Umbilical cord (tissue), 2 donors: ENCODE measurements around the gene CCDC136. TPM values are rescaled to one million over a fixed set of nuclear protein-coding genes. Genes with fewer than 3 reads are reported as not detected.

ENCODE experiments used
- DNase-seq: peaks from one replicate; pipeline ENCODE4 v3.0.0-alpha.2; 2015; ENCODE audit warnings: low spot score
- total RNA-seq: library from RNA; depleted of rRNA; stranded (reverse); fragments of >200 nt; gene quantifications from one replicate; pipeline ENCODE4 v1.2.3, GENCODE V29; 2014; ENCODE audit warnings: low replicate concordance; ENCODE audit not compliant: insufficient read depth

CCDC136 gene
- total RNA-seq, 1 donor from 2014 or later = 6.0 TPM

DNA sequence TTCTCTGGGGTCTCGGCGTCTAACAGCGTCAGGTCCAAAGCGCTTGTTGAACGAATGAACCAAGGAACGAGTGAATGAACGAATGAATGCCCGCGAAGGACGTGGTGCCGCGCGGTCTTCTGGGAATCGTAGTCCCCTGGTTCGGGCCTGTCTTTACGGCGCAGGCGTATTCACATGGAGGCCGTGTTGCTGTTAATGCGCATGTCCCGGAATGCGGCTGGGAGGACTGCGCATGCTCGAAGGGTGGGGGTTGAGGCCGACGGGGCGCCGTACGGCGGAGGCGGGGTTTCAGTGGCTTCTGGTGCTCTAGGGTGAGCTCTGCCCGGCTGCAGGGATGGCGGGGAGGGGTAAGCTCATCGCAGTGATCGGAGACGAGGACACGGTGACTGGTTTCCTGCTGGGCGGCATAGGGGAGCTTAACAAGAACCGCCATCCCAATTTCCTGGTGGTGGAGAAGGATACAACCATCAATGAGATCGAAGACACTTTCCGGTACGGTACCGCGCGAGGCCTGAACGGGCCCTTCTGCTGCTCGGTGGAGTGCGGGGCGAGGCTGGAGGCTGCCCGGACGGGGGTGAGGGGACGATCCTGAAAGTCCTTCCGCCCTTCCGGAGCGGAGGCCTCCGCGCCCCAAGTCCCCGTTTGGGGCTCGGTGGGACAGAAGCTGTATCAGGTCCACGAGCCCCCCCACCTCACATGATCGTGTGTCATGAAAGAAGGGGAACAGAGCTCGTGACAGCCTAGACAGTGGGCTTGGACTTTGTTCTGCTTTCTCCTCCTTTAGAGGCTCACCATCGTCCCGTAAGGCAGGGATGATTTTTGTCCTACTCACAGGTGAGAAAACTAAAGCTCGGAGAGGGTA lies 71.0 kb downstream of the CCDC136 start, which contains the start of gene ATP6V1F:
Gene ATP6V1F, plus strand, starts transcription at position 286 of the 862 bp plus-strand sequence. Its CDS starts 49 bp downstream, at position 335.
- peak; percentile 99 for DNase-seq

GRCh38 chr7:128863433-128863989 lies 71.7 kb downstream of the CCDC136 start:
- DNase-seq = peak; percentile 49

DNA sequence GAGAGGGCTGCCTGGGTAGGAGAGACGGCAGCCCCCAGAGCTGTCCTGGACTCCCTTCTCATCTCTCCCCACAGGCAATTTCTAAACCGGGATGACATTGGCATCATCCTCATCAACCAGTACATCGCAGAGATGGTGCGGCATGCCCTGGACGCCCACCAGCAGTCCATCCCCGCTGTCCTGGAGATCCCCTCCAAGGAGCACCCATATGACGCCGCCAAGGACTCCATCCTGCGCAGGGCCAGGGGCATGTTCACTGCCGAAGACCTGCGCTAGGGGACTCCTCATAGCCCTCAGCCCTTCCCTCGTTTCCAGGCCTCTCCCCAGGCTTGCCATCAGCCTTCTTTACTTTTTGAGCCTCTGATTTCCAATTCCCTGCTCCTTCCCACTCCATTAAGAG lies 73.5 kb downstream of the CCDC136 start:
- DNase-seq = no peak

DNA sequence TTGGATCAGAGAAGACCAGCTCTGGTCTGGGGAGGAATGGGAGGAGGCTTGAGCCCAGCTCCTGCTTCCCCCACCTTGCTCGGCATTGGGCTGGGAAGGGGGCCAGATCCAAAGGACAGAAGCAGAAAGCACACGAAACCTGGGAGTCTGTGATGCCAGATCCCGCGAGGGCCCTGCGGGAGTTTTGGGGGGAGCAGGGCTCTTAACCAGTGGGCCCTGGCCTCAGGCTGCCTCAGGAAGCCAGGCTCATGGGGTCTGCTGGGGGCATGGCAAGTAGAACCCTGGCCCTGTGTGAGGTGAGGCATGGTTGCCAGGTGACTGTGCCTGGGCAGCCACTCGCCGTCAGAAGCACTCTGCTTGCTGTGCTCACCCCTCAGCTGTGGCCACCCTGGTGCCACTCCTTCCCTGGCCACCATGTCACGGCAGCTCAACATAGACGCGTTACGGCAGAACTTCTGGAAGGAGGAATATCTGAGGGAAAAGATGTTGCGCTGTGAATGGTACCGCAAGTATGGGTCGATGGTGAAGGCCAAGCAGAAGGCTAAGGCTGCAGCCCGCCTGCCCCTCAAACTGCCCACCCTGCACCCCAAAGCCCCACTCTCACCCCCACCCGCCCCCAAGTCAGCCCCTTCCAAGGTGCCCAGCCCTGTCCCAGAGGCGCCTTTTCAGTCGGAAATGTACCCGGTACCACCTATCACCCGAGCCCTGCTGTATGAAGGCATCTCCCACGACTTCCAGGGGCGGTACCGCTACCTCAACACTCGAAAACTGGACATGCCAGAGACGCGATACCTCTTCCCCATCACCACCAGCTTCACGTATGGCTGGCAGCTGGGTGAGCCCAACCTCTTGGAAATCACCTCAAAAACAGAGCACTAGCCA lies 74.5 kb downstream of the CCDC136 start:
- DNase-seq = no peak

DNA sequence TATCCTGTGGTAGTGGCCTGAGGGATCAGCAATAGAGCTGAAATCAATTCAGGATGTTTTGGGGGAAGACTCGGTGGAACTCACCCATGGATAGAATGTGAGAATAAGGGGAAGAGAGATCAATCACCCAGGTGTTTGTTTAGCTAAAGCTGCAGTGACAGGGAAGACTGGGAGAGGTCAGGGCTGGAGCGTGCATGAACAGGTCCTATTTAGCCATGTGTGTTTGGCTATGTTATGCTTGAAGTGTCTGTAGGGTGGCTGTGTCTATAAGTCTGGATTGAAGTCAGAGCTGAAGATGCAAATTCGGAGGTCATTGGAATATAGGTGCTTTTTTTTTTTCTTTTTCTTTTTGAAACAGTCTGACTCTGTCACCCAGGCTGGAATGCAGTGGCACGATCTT lies 75.5 kb downstream of the CCDC136 start:
- no peak for DNase-seq

- peak; percentile 44 for DNase-seq
These were observed 76.3 kb downstream of the CCDC136 start for GRCh38 chr7:128867842-128868623.

GRCh38 chr7:128868624-128869137 lies 76.9 kb downstream of the CCDC136 start:
- DNase-seq = no peak

GRCh38 chr7:128869138-128869943 lies 77.6 kb downstream of the CCDC136 start:
- peak; percentile 32 for DNase-seq

GRCh38 chr7:128869944-128870285 lies 78.1 kb downstream of the CCDC136 start:
- DNase-seq = no peak

DNA sequence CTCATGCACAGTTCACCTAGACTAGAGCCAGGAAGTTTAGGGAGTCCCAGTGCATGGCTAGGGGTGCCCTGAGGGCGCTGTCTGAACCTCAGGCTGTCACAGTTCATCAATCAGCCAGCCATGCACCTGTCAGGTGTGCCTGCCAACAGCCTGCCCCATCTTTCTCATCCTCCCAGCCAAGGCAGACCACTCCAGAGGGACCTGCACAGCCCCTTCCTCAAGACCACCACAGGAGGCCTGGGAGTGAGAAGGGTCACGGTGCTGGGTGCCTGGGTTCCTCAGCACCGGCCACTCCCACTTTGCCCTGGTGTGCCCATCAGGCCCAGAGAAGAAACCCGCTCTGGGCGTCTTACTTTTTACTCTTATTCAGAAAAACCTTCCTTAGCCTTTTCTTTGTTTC lies 79.3 kb downstream of the CCDC136 start:
- no peak for DNase-seq

Other genes starting within 250 kb of the CCDC136 start
- gene GARIN1A, start 119.7 kb upstream of the CCDC136 start, total RNA-seq = 0.72 TPM
- 413 TPM for gene CALU, start 52.6 kb upstream of the CCDC136 start, total RNA-seq
- gene OPN1SW, start 16.2 kb upstream of the CCDC136 start, total RNA-seq = not detected
- gene FLNC, start 38.4 kb downstream of the CCDC136 start, total RNA-seq = 204 TPM
- 69.3 TPM for gene ATP6V1F, start 70.9 kb downstream of the CCDC136 start, total RNA-seq
- gene KCP, start 118.7 kb downstream of the CCDC136 start, total RNA-seq = 1.4 TPM
- 5.5 TPM for gene IRF5, start 146.0 kb downstream of the CCDC136 start, total RNA-seq